WI38 (cell line): ENCODE results near the gene NEO1.
"Not testable (repeated sequence)": the region's sequence is repeated elsewhere in the genome, so short reads cannot be mapped to it uniquely, and the experiment has no call there.

ENCODE experiments used
- H3K4me3 ChIP-seq: 2 replicates; pipeline ENCODE4 v1.5.1; 2011; ENCODE audit warnings: low read depth, mild to moderate bottlenecking, control low read depth, low read length
- TF ChIP-seq, protein P1 (sequence below): IDR thresholded peaks from 2 replicates; pipeline ENCODE4 v1.5.1; 2012; ENCODE audit warnings: low read depth, mild to moderate bottlenecking, control low read depth, low read length

NEO1 gene

GRCh38 chr15:73183071-73183470 lies 130.8 kb downstream of the NEO1 start:
- TF ChIP-seq, protein P1, sequence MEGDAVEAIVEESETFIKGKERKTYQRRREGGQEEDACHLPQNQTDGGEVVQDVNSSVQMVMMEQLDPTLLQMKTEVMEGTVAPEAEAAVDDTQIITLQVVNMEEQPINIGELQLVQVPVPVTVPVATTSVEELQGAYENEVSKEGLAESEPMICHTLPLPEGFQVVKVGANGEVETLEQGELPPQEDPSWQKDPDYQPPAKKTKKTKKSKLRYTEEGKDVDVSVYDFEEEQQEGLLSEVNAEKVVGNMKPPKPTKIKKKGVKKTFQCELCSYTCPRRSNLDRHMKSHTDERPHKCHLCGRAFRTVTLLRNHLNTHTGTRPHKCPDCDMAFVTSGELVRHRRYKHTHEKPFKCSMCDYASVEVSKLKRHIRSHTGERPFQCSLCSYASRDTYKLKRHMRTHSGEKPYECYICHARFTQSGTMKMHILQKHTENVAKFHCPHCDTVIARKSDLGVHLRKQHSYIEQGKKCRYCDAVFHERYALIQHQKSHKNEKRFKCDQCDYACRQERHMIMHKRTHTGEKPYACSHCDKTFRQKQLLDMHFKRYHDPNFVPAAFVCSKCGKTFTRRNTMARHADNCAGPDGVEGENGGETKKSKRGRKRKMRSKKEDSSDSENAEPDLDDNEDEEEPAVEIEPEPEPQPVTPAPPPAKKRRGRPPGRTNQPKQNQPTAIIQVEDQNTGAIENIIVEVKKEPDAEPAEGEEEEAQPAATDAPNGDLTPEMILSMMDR = no peak
- no peak overlapping the region for H3K4me3 ChIP-seq

GRCh38 chr15:73190189-73190601 lies 137.9 kb downstream of the NEO1 start:
- no peak overlapping the region for H3K4me3 ChIP-seq
- TF ChIP-seq, protein P1 = no peak

GRCh38 chr15:73195166-73195565 lies 142.9 kb downstream of the NEO1 start:
- TF ChIP-seq, protein P1 = no peak
- no peak overlapping the region for H3K4me3 ChIP-seq

DNA sequence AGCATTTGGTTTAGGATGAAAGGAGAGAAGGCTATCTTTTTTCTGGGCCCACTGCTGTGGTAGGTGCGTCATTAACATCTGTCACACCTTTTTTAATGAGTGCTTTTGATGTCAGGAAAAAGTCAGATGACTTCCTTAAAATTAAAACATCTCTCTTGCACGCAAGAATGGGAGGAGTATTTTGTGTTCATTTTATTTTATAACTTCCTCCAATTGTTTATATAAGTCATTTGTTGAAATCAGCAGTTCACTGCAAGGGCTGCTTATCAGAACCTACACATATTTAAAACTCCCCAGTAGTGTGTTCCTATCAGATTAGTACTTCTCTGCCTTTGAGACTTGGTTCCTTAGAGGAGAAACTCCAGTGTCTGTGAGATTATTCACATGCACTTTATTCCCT lies 143.8 kb downstream of the NEO1 start:
- H3K4me3 ChIP-seq = no peak overlapping the region
- TF ChIP-seq, protein P1 = no peak

- H3K4me3 ChIP-seq = no peak overlapping the region
- TF ChIP-seq, protein P1 = no peak
These were observed 148.1 kb downstream of the NEO1 start for GRCh38 chr15:73200339-73200738.

- TF ChIP-seq, protein P1 = no peak
- no peak overlapping the region for H3K4me3 ChIP-seq
These were observed 158.4 kb downstream of the NEO1 start for GRCh38 chr15:73210630-73211029.

- H3K4me3 ChIP-seq = no peak overlapping the region
- TF ChIP-seq, protein P1 = no peak
These were observed 160.2 kb downstream of the NEO1 start for GRCh38 chr15:73212424-73212823.

- not testable (repeated sequence) for H3K4me3 ChIP-seq
These were observed 169.2 kb downstream of the NEO1 start for GRCh38 chr15:73221450-73221849.
